ENCODE data around the gene SCUBE1.

DNA sequence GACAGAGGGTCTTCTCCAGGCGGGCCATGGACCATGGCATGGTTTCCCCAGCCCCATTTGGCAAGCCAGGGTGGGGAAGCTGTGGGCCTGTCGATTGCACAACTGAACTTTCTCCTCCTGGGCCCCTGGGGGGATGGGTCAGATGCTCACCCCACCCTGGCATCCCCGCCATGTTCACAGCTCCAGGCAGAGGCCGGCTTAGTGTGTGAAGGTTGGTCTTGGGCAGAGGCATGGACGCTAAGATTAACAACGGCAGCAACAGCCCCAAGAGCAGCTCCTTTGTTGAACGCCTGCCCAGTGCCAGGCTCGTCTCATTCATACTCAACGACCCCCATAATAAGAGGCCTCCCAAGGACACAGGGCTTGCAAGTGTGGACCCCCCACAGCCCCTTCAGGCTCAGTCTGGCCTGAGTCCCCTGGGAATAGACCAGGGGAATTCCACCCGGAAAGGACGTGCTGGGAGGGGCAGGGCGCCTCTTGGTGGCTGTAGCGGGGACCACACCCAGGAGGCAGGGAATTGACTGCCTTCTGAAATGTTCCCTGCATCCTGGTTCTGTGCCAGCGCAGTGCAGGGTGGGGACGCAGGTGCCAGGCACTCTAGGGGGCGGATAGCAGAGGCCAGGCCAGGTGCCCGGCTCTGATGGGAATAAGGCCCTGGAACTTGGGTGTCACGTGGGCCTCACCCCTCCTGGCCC lies 183.5 kb downstream of the SCUBE1 start:
- TF ChIP-seq, protein P1, sequence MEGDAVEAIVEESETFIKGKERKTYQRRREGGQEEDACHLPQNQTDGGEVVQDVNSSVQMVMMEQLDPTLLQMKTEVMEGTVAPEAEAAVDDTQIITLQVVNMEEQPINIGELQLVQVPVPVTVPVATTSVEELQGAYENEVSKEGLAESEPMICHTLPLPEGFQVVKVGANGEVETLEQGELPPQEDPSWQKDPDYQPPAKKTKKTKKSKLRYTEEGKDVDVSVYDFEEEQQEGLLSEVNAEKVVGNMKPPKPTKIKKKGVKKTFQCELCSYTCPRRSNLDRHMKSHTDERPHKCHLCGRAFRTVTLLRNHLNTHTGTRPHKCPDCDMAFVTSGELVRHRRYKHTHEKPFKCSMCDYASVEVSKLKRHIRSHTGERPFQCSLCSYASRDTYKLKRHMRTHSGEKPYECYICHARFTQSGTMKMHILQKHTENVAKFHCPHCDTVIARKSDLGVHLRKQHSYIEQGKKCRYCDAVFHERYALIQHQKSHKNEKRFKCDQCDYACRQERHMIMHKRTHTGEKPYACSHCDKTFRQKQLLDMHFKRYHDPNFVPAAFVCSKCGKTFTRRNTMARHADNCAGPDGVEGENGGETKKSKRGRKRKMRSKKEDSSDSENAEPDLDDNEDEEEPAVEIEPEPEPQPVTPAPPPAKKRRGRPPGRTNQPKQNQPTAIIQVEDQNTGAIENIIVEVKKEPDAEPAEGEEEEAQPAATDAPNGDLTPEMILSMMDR (IDR thresholded peaks at IDR 0.05; ENCODE audit: low read depth, low read length) = peak; percentile 37
- no peak for TF ChIP-seq POLR2A (IDR thresholded peaks at IDR 0.05; ENCODE audit: extremely low read depth, insufficient read length)
